ENCODE data around the gene CNTN1. TPM values are rescaled to one million over a fixed set of nuclear protein-coding genes. Genes with fewer than 3 reads are reported as not detected.

Gene CNTN1
- total RNA-seq, 5 donors from 2014 or later (not counting 1 experiment from before 2014, with no cell fraction given): not detected

- no peak for ATAC-seq (replicated peaks in 1 of 4)
- H3K27me3 Mint-ChIP-seq: no peaks in the 10 kb centered on the region
- POLR2A ChIA-PET: no interaction called here
- H3K27me3 ChIP-seq (replicated peaks in 1 of 2; ENCODE audit: control insufficient read depth in 2 of 2, extremely low read depth in 1 of 2, insufficient read depth in 2 of 2, low read length in 1 of 2): no peaks in the 10 kb centered on the region
- H3K4me1 ChIP-seq (ENCODE audit: control insufficient read depth in 1 of 2, extremely low read depth in 1 of 2, insufficient read depth in 2 of 2, low read length in 2 of 2): no peaks in the 10 kb centered on the region
- no peak overlapping the region for H3K27ac ChIP-seq (ENCODE audit: low read length)
- no peak for DNase-seq
- H3K36me3 ChIP-seq (ENCODE audit: control insufficient read depth in 2 of 2, extremely low read depth in 1 of 2, insufficient read depth in 1 of 2, low read length in 1 of 2): no peaks in the 10 kb centered on the region
- CTCF ChIA-PET: no interaction called here
- H3K27ac Mint-ChIP-seq: no peak overlapping the region
- H3K9me3 Mint-ChIP-seq: peaks cover 0 to 4% (median 2%) of the 10 kb centered on the region in 3 donors
- H3K4me1 Mint-ChIP-seq: no peaks in the 10 kb centered on the region
- H3K4me3 ChIP-seq (ENCODE audit: control insufficient read depth in 1 of 2, extremely low read depth in 1 of 2, low read length in 1 of 2): no peak overlapping the region
- no peaks in the 10 kb centered on the region for H3K9me3 ChIP-seq
- no peaks in the 10 kb centered on the region for H3K36me3 Mint-ChIP-seq
- no peak overlapping the region for H3K4me3 Mint-ChIP-seq
Observed at GRCh38 chr12:40716037-40716436, 23.8 kb downstream of the CNTN1 start.

DNA sequence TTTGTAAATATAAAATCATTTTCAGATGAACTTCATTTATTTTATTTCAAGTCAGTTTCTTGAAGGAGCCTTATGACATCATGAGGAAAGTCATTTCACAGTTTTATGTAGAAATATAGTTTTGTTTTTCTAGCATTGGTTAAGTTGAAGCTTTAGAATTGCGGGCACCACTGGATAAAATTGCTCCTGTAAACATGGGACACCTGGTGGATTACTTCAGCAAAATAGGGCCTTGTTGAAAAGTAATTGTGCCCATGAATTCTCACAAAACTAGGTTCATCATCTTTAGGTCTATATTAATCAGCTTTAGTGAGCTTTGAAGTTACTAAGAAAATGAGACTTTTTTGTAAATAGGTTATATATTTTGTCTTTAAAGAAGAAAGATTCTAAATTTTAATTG, 25.3 kb downstream of the CNTN1 start:
- Mint-ChIP-seq H3K4me3 (no peak overlapping the region), H3K27me3 (no peaks in the 10 kb centered on the region), H3K9me3 (peaks cover 0 to 4% (median 2%) of the 10 kb centered on the region in 3 donors), H3K27ac (no peak overlapping the region), H3K36me3 (no peaks in the 10 kb centered on the region), H3K4me1 (no peaks in the 10 kb centered on the region)
- POLR2A ChIA-PET: no interaction called here
- Histone ChIP-seq H3K27ac (ENCODE audit: low read length) (no peak overlapping the region), H3K4me3 (ENCODE audit: control insufficient read depth in 1 of 2, extremely low read depth in 1 of 2, low read length in 1 of 2) (no peak overlapping the region), H3K4me1 (ENCODE audit: control insufficient read depth in 1 of 2, extremely low read depth in 1 of 2, insufficient read depth in 2 of 2, low read length in 2 of 2) (no peaks in the 10 kb centered on the region), H3K36me3 (ENCODE audit: control insufficient read depth in 2 of 2, extremely low read depth in 1 of 2, insufficient read depth in 1 of 2, low read length in 1 of 2) (no peaks in the 10 kb centered on the region), H3K9me3 (no peaks in the 10 kb centered on the region), H3K27me3 (replicated peaks in 1 of 2; ENCODE audit: control insufficient read depth in 2 of 2, extremely low read depth in 1 of 2, insufficient read depth in 2 of 2, low read length in 1 of 2) (no peaks in the 10 kb centered on the region)
- no peak for ATAC-seq (replicated peaks in 1 of 4)
- no peak for DNase-seq
- WGBS (ENCODE audit: insufficient coverage): no CpG with 5 or more reads among the region's 1 CpG
- CTCF ChIA-PET: no interaction called here

DNA sequence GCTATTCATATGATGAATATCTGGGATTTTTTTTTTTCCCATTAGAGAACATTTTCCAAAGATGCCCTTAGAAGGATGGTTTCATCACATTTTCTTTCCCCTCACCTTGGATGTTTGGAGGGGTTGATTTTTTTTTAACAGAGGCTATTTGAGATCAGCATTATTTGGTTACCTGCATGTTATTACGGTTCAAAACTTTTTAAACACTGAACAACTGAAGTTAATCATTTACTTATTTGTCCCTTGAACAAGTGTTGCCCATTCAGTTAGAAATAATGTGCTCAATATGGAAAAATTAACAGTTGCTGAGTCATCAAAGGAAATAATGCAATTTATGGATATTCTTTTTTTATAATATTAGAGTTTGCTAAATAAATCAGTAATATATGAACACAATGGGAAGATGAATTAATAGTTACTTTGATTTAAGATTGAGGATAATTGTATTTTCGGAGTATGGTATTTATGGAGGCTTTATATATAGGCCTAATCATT, 26.7 kb downstream of the CNTN1 start:
- no peaks in the 10 kb centered on the region for H3K27me3 ChIP-seq (replicated peaks in 1 of 2; ENCODE audit: control insufficient read depth in 2 of 2, extremely low read depth in 1 of 2, insufficient read depth in 2 of 2, low read length in 1 of 2)
- H3K36me3 ChIP-seq (ENCODE audit: control insufficient read depth in 2 of 2, extremely low read depth in 1 of 2, insufficient read depth in 1 of 2, low read length in 1 of 2): no peaks in the 10 kb centered on the region
- no peaks in the 10 kb centered on the region for H3K4me1 ChIP-seq (ENCODE audit: control insufficient read depth in 1 of 2, extremely low read depth in 1 of 2, insufficient read depth in 2 of 2, low read length in 2 of 2)
- Mint-ChIP-seq H3K4me3 (no peak overlapping the region), H3K36me3 (no peaks in the 10 kb centered on the region), H3K27ac (no peak overlapping the region), H3K4me1 (no peaks in the 10 kb centered on the region), H3K9me3 (peaks cover 0 to 2% (median under 1%) of the 10 kb centered on the region in 3 donors), H3K27me3 (no peaks in the 10 kb centered on the region)
- H3K9me3 ChIP-seq: no peaks in the 10 kb centered on the region
- ChIA-PET POLR2A (interaction anchor here in 1 of 2 donors (0.5 kb wide), 1 partner anchor 47 kb away, joined by 3 read pairs; no protein-coding TSS in a partner anchor), CTCF (no interaction called here)
- H3K4me3 ChIP-seq (ENCODE audit: control insufficient read depth in 1 of 2, extremely low read depth in 1 of 2, low read length in 1 of 2): no peak overlapping the region
- no peak overlapping the region for H3K27ac ChIP-seq (ENCODE audit: low read length)
- WGBS (ENCODE audit: insufficient coverage): no CpG with 5 or more reads among the region's 2 CpGs
- ATAC-seq (replicated peaks in 1 of 4) (no peak), DNase-seq (no peak)

- Mint-ChIP-seq H3K27ac (no peak overlapping the region), H3K9me3 (peaks cover 0 to 5% (median 3%) of the 10 kb centered on the region in 3 donors), H3K4me3 (no peak overlapping the region), H3K27me3 (no peaks in the 10 kb centered on the region), H3K4me1 (no peaks in the 10 kb centered on the region), H3K36me3 (no peaks in the 10 kb centered on the region)
- H3K4me1 ChIP-seq (ENCODE audit: control insufficient read depth in 1 of 2, extremely low read depth in 1 of 2, insufficient read depth in 2 of 2, low read length in 2 of 2): no peaks in the 10 kb centered on the region
- H3K27ac ChIP-seq (ENCODE audit: low read length): no peak overlapping the region
- no peaks in the 10 kb centered on the region for H3K36me3 ChIP-seq (ENCODE audit: control insufficient read depth in 2 of 2, extremely low read depth in 1 of 2, insufficient read depth in 1 of 2, low read length in 1 of 2)
- CTCF ChIA-PET: no interaction called here
- POLR2A ChIA-PET: no interaction called here
- no peaks in the 10 kb centered on the region for H3K9me3 ChIP-seq
- no CpG with 5 or more reads among the region's 6 CpGs for whole genome bisulfite sequencing (ENCODE audit: insufficient coverage)
- H3K27me3 ChIP-seq (replicated peaks in 1 of 2; ENCODE audit: control insufficient read depth in 2 of 2, extremely low read depth in 1 of 2, insufficient read depth in 2 of 2, low read length in 1 of 2): no peaks in the 10 kb centered on the region
- H3K4me3 ChIP-seq (ENCODE audit: control insufficient read depth in 1 of 2, extremely low read depth in 1 of 2, low read length in 1 of 2): no peak overlapping the region
- ATAC-seq (replicated peaks in 1 of 4) (no peak), DNase-seq (no peak)
Observed at GRCh38 chr12:40723001-40723400, 30.8 kb downstream of the CNTN1 start.

GRCh38 chr12:40726366-40726765, 34.1 kb downstream of the CNTN1 start:
- Histone ChIP-seq H3K27me3 (replicated peaks in 1 of 2; ENCODE audit: control insufficient read depth in 2 of 2, extremely low read depth in 1 of 2, insufficient read depth in 2 of 2, low read length in 1 of 2) (no peaks in the 10 kb centered on the region), H3K36me3 (ENCODE audit: control insufficient read depth in 2 of 2, extremely low read depth in 1 of 2, insufficient read depth in 1 of 2, low read length in 1 of 2) (no peaks in the 10 kb centered on the region), H3K27ac (ENCODE audit: low read length) (no peak overlapping the region), H3K4me1 (ENCODE audit: control insufficient read depth in 1 of 2, extremely low read depth in 1 of 2, insufficient read depth in 2 of 2, low read length in 2 of 2) (no peaks in the 10 kb centered on the region), H3K4me3 (ENCODE audit: control insufficient read depth in 1 of 2, extremely low read depth in 1 of 2, low read length in 1 of 2) (no peak overlapping the region), H3K9me3 (no peaks in the 10 kb centered on the region)
- POLR2A ChIA-PET: no interaction called here
- H3K27me3 Mint-ChIP-seq: no peaks in the 10 kb centered on the region
- DNase-seq (no peak), ATAC-seq (replicated peaks in 1 of 4) (no peak)
- no peak overlapping the region for H3K27ac Mint-ChIP-seq
- H3K9me3 Mint-ChIP-seq: peaks cover 0 to 3% (median 3%) of the 10 kb centered on the region in 3 donors
- CTCF ChIA-PET: no interaction called here
- H3K4me3 Mint-ChIP-seq: no peak overlapping the region
- H3K4me1 Mint-ChIP-seq: no peaks in the 10 kb centered on the region
- no peaks in the 10 kb centered on the region for H3K36me3 Mint-ChIP-seq
- WGBS (ENCODE audit: insufficient coverage): no CpG with 5 or more reads among the region's 1 CpG

- WGBS (ENCODE audit: insufficient coverage): no CpG with 5 or more reads among the region's 4 CpGs
- POLR2A ChIA-PET: no interaction called here
- CTCF ChIA-PET: no interaction called here
Observed at GRCh38 chr12:40727774-40728483, 35.7 kb downstream of the CNTN1 start.

More at GRCh38 chr12:40727774-40728483, 35.7 kb downstream of the CNTN1 start:
- H3K4me3 ChIP-seq (ENCODE audit: control insufficient read depth in 1 of 2, extremely low read depth in 1 of 2, low read length in 1 of 2): no peak overlapping the region
- DNase-seq (no peak), ATAC-seq (replicated peaks in 1 of 4) (no peak)
- Mint-ChIP-seq H3K9me3 (peaks cover 0 to 3% (median 3%) of the 10 kb centered on the region in 3 donors), H3K36me3 (no peaks in the 10 kb centered on the region), H3K4me1 (no peaks in the 10 kb centered on the region), H3K27ac (no peak overlapping the region), H3K27me3 (no peaks in the 10 kb centered on the region), H3K4me3 (no peak overlapping the region)
- no peaks in the 10 kb centered on the region for H3K36me3 ChIP-seq (ENCODE audit: control insufficient read depth in 2 of 2, extremely low read depth in 1 of 2, insufficient read depth in 1 of 2, low read length in 1 of 2)
- H3K27me3 ChIP-seq (replicated peaks in 1 of 2; ENCODE audit: control insufficient read depth in 2 of 2, extremely low read depth in 1 of 2, insufficient read depth in 2 of 2, low read length in 1 of 2): no peaks in the 10 kb centered on the region
- no peaks in the 10 kb centered on the region for H3K4me1 ChIP-seq (ENCODE audit: control insufficient read depth in 1 of 2, extremely low read depth in 1 of 2, insufficient read depth in 2 of 2, low read length in 2 of 2)
- no peaks in the 10 kb centered on the region for H3K9me3 ChIP-seq
- H3K27ac ChIP-seq (ENCODE audit: low read length): no peak overlapping the region

All from T-cell (primary cell).